Panc1 (cell line): ENCODE data around the gene FGGY. TPM values are rescaled to one million over a fixed set of nuclear protein-coding genes. Genes with fewer than 3 reads are reported as not detected.

Experiments
- ATAC-seq: fragments of 200-7000 bp; cut with Tn5 transposase; 2 replicates; pipeline ENCODE4 v1.9.1; 2020; ENCODE audit warnings: mild to moderate bottlenecking, moderate library complexity
- BruUV-seq: library from RNA; stranded (reverse); fragments of 400-500 nt; replicated peaks from 2 replicates; lab custom pipeline; 2021; lab: Mats Ljungman, UMichigan
- CTCF ChIA-PET: fragments of 300-600 bp; sonication (Branson Sonifier 250); formaldehyde crosslinking; loops from one replicate; lab custom pipeline; 2022; ENCODE audit warnings: antibody characterized with exemption; lab: Charles Lee
- POLR2A ChIA-PET: fragments of 300-600 bp; sonication (Branson Sonifier 250); formaldehyde crosslinking; loops from one replicate; lab custom pipeline; 2022; ENCODE audit warnings: antibody characterized with exemption; lab: Charles Lee
- DNase-seq: peaks from one replicate; pipeline ENCODE4 v3.0.0-alpha.2; 2010; ENCODE audit warnings: low read depth, low spot score
- H3K27ac ChIP-seq: 2 replicates; pipeline ENCODE4 v1.5.1; 2011; ENCODE audit warnings: mild to moderate bottlenecking, low read length, inconsistent platforms
- H3K27me3 ChIP-seq: fragments of 200-500 bp; sonication (Bioruptor generic); 2 replicates; pipeline ENCODE4 v1.6.0; 2014; ENCODE audit warnings: low read length, inconsistent platforms; ENCODE audit not compliant: control insufficient read depth, insufficient read depth
- H3K36me3 ChIP-seq: fragments of 200-500 bp; sonication (Bioruptor generic); 2 replicates; pipeline ENCODE4 v1.5.1; 2014; ENCODE audit warnings: inconsistent platforms, mild to moderate bottlenecking, low read length, moderate library complexity; ENCODE audit not compliant: control insufficient read depth, insufficient read depth
- H3K4me1 ChIP-seq: 2 replicates; pipeline ENCODE4 v1.5.1; 2011; ENCODE audit warnings: inconsistent platforms, mild to moderate bottlenecking, low read length, moderate library complexity; ENCODE audit not compliant: control insufficient read depth, insufficient read depth
- H3K4me3 ChIP-seq, 2 experiments: 2 replicates each; pipeline ENCODE4 v1.5.1; 2011 to 2012; ENCODE audit warnings: low read depth in 2 of 2, low read length in 2 of 2, mild to moderate bottlenecking in 2 of 2, inconsistent platforms in 1 of 2, moderate library complexity in 1 of 2
- H3K9me3 ChIP-seq: fragments of 200-500 bp; sonication (Bioruptor generic); 2 replicates; pipeline ENCODE4 v1.5.1; 2014; ENCODE audit warnings: low read depth, mild to moderate bottlenecking, inconsistent platforms, low read length, moderate library complexity; ENCODE audit not compliant: control insufficient read depth, insufficient read depth
- POLR2AphosphoS5 ChIP-seq: IDR thresholded peaks from 2 replicates; pipeline ENCODE4 v1.6.1; 2012; ENCODE audit warnings: mild to moderate bottlenecking, low read depth, low read length, moderate library complexity
- SIN3A ChIP-seq: IDR thresholded peaks from 2 replicates; pipeline ENCODE4 v1.6.1; 2012; ENCODE audit warnings: low read depth, mild to moderate bottlenecking, low read length, moderate library complexity, borderline replicate concordance; ENCODE audit not compliant: insufficient read depth
- TCF7L2 ChIP-seq: IDR thresholded peaks from 2 replicates; pipeline ENCODE4 v1.6.1; 2011; ENCODE audit warnings: mild to moderate bottlenecking, low read depth, low read length, inconsistent platforms
- in situ Hi-C: cut with HindIII; loops from 2 replicates; pipeline ENCODE4 v1.10.0; 2016; ENCODE audit warnings: low sequenced_read_pairs, low pct_unique_long_range_greater_than_20kb
- intact Hi-C: fragments of 100-400 bp; cut with micrococcal nuclease; formaldehyde crosslinking; loops from one replicate; pipeline ENCODE4 v1.10.0; 2022; ENCODE audit not compliant: unreplicated experiment
- total RNA-seq: library from RNA; stranded (reverse); gene quantifications from one replicate; pipeline ENCODE4 v1.2.1, GENCODE V29; 2021; ENCODE audit not compliant: unreplicated experiment
- TF ChIP-seq, protein P1 (sequence below), 2 experiments: IDR thresholded peaks; 2 replicates each; pipeline ENCODE4 v1.6.1; 2011 to 2012; ENCODE audit warnings: low read depth in 2 of 2, control low read depth in 1 of 2, low read length in 1 of 2, mild to moderate bottlenecking in 1 of 2, moderate library complexity in 1 of 2; ENCODE audit not compliant: insufficient read depth in 1 of 2
- TF ChIP-seq, protein P2 (sequence below): fragments of 450-650 bp; IDR thresholded peaks from 2 replicates; pipeline ENCODE4 v1.5.1; 2017; ENCODE audit warnings: mild to moderate bottlenecking

FGGY gene
- total RNA-seq, 1 experiment from 2014 or later = 15.5 TPM

DNA sequence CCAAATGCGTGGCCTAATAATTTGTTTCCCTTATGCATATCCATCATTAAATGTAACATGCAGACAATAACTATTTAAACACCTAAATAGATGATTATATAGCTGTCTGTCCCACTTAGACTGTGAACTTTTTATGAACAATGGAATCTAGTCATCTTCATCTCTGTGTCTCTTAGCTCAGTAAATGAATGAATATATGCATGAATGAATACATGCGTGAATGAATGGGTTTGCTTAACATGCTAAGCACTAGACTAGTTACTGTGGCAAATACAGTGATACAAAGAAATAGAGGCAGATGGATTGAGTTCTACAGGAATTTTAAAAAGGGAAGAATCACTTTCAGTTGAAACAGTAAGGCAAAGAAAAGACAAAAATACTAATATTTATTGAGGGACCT lies 232.0 kb downstream of the FGGY start:
- Histone ChIP-seq H3K9me3 (no peaks in the 10 kb centered on the region), H3K4me3 (no peak overlapping the region), H3K27me3 (no peaks in the 10 kb centered on the region), H3K36me3 (no peaks in the 10 kb centered on the region), H3K27ac (no peak overlapping the region), H3K4me1 (no peaks in the 10 kb centered on the region)
- intact Hi-C loops = no loop called here
- TF ChIP-seq SIN3A = no peak
- no peak for TF ChIP-seq POLR2AphosphoS5
- BruUV-seq = no TSS peak
- ChIA-PET CTCF (no interaction called here), POLR2A (no interaction called here)
- DNase-seq (no peak), ATAC-seq (no peak)
- in situ Hi-C loops = no loop called here

DNA sequence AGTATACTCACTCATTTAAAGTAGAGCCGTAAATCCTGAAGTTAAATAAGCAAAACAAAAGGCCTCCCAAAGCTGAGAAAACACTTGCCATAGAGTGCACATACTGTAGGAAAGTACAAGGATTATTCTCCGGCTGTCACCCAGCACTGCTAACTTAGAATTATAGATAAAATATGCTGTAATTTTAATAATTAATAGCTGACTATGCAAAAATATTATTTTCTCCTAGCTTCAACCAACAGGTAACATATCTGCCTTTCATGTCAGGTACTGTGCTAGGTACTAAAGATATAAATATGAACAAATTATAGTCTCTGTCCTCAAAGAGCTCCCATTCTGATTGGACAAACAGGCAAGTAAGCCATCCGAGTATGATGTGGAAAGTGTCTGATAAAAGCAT lies 233.2 kb downstream of the FGGY start:
- DNase-seq = no peak
- Histone ChIP-seq H3K27ac (no peak overlapping the region), H3K4me3 (no peak overlapping the region), H3K9me3 (no peaks in the 10 kb centered on the region), H3K4me1 (no peaks in the 10 kb centered on the region), H3K36me3 (no peaks in the 10 kb centered on the region), H3K27me3 (no peaks in the 10 kb centered on the region)
- no peak for ATAC-seq
- in situ Hi-C loops = no loop called here
- ChIA-PET POLR2A (no interaction called here), CTCF (no interaction called here)
- BruUV-seq = no TSS peak
- no peak for TF ChIP-seq POLR2AphosphoS5
- TF ChIP-seq, protein P1, sequence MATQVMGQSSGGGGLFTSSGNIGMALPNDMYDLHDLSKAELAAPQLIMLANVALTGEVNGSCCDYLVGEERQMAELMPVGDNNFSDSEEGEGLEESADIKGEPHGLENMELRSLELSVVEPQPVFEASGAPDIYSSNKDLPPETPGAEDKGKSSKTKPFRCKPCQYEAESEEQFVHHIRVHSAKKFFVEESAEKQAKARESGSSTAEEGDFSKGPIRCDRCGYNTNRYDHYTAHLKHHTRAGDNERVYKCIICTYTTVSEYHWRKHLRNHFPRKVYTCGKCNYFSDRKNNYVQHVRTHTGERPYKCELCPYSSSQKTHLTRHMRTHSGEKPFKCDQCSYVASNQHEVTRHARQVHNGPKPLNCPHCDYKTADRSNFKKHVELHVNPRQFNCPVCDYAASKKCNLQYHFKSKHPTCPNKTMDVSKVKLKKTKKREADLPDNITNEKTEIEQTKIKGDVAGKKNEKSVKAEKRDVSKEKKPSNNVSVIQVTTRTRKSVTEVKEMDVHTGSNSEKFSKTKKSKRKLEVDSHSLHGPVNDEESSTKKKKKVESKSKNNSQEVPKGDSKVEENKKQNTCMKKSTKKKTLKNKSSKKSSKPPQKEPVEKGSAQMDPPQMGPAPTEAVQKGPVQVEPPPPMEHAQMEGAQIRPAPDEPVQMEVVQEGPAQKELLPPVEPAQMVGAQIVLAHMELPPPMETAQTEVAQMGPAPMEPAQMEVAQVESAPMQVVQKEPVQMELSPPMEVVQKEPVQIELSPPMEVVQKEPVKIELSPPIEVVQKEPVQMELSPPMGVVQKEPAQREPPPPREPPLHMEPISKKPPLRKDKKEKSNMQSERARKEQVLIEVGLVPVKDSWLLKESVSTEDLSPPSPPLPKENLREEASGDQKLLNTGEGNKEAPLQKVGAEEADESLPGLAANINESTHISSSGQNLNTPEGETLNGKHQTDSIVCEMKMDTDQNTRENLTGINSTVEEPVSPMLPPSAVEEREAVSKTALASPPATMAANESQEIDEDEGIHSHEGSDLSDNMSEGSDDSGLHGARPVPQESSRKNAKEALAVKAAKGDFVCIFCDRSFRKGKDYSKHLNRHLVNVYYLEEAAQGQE (IDR thresholded peaks at IDR 0.05; ENCODE audit: insufficient read depth in 1 of 2, low read depth in 2 of 2, low read length in 1 of 2) = no peak
- TF ChIP-seq SIN3A = no peak
- TF ChIP-seq, protein P2, sequence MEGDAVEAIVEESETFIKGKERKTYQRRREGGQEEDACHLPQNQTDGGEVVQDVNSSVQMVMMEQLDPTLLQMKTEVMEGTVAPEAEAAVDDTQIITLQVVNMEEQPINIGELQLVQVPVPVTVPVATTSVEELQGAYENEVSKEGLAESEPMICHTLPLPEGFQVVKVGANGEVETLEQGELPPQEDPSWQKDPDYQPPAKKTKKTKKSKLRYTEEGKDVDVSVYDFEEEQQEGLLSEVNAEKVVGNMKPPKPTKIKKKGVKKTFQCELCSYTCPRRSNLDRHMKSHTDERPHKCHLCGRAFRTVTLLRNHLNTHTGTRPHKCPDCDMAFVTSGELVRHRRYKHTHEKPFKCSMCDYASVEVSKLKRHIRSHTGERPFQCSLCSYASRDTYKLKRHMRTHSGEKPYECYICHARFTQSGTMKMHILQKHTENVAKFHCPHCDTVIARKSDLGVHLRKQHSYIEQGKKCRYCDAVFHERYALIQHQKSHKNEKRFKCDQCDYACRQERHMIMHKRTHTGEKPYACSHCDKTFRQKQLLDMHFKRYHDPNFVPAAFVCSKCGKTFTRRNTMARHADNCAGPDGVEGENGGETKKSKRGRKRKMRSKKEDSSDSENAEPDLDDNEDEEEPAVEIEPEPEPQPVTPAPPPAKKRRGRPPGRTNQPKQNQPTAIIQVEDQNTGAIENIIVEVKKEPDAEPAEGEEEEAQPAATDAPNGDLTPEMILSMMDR = no peak
- intact Hi-C loops = no loop called here

DNA sequence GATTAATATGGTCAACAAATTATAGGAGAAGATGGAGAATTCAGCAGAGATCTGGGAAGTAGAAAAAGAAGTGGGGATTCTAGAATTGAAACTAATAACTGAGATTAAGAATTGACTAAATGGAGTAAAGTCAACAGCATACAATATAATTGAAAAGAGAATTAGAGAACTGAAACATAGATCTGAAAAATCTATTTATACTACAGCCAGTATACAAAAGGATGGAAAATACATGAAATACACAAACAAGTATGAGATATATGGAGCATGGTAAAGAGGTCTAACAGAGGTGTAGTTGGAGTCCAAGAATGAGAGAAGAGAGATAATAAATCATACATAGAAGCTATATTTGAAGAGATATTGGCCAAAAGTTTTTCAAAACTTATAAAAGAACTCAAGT lies 235.2 kb downstream of the FGGY start:
- no peak for ATAC-seq
- Histone ChIP-seq H3K36me3 (no peaks in the 10 kb centered on the region), H3K4me3 (no peak overlapping the region), H3K9me3 (no peaks in the 10 kb centered on the region), H3K4me1 (no peaks in the 10 kb centered on the region), H3K27me3 (no peaks in the 10 kb centered on the region), H3K27ac (no peak overlapping the region)
- no peak for DNase-seq
- in situ Hi-C loops = no loop called here
- no TSS peak for BruUV-seq
- no peak for TF ChIP-seq POLR2AphosphoS5
- TF ChIP-seq, protein P2 = no peak
- TF ChIP-seq SIN3A = no peak
- TF ChIP-seq, protein P1 (IDR thresholded peaks at IDR 0.05; ENCODE audit: insufficient read depth in 1 of 2, low read depth in 2 of 2, low read length in 1 of 2) = no peak
- no peak for TF ChIP-seq TCF7L2
- intact Hi-C loops = no loop called here
- ChIA-PET POLR2A (no interaction called here), CTCF (interaction anchor here (0.6 kb wide), 1 partner anchor 126 kb away, joined by 6 read pairs; no protein-coding TSS in a partner anchor)
